HG03342 (cell line): Measurements from ENCODE around the gene GGA3.

Experiments
- ATAC-seq: cut with Tn5 transposase; IDR thresholded peaks from one replicate; pipeline ENCODE4 v1.9.1; 2021; ENCODE audit warnings: mild to moderate bottlenecking, moderate library complexity; ENCODE audit not compliant: unreplicated experiment

GGA3 gene

GRCh38 chr17:75249564-75249963 lies 11.8 kb downstream of the GGA3 start:
- no peak for ATAC-seq

- ATAC-seq, result no peak
Observed at GRCh38 chr17:75246404-75246803, 15.0 kb downstream of the GGA3 start.

DNA sequence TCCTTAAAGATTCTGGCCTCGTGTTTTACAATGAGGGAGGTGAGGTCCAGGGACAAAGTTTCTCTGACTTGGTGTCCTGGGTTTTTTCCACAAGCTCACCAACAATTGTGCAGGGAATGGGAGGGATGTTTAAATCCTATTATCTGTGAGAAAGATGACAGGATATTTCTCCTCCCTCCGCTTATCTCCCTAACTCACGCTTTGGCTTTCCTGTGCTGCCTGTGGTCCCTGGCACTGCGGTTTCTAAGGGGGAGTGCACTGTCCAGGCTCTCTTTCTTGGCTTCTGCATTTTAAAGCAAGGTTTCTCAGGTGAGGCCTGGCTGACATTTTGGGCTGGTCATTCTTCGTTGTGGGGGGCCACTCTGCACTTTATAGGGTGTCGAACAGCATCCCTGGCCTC lies 16.4 kb downstream of the GGA3 start:
- no peak for ATAC-seq

GRCh38 chr17:75244133-75244866 lies 17.1 kb downstream of the GGA3 start:
- no peak for ATAC-seq

DNA sequence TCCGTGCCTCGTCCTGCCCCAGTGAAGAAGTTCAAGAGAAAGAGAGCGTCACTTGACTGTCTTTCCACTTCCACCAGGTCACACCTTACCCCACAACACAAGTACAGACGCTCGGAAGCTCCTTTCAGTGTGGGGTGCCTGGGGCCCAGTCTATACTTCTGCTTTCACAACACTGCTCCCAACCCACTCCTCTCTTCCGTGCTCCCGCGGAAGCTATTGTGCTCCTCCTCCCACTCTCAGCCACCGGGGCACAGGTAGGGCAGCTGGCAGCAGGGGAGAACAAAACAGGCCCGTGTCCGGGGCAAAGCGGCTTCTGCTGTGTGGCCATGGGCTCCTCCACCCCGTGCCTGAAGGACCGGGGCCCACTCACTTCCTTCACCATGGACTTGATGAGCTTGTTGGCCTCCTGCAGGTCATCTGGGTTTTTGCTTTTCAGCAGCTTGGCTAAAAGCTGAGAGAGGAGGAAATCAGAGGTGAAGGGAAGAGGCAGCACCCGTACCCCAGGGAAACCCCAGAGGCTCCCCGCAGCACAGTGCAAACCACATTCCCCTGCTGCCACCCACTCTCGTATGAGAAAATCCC lies 18.9 kb downstream of the GGA3 start:
- ATAC-seq, result no peak

DNA sequence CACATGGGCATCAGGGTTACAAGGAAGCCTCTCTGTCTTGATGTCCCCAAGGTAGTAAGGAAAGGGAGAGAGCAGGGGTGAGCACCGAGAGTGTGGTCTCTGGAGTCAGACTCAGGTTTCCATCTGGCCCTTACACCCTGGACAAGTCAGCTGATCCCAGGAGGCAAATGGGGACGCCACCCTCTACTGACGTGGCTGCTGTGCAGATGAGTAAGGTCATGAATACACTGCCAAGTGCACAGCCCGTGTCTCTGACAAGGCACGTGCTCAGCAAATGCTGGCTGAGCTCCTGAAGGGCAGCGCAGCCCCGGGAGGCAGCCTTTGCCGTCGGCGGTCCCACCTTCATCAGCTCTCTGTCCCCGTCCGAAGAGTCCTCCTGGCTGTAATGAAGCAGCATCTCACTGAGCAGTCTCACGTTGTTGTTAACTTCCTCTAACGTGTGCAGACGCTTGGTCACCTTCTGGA lies 19.4 kb downstream of the GGA3 start:
- no peak for ATAC-seq

DNA sequence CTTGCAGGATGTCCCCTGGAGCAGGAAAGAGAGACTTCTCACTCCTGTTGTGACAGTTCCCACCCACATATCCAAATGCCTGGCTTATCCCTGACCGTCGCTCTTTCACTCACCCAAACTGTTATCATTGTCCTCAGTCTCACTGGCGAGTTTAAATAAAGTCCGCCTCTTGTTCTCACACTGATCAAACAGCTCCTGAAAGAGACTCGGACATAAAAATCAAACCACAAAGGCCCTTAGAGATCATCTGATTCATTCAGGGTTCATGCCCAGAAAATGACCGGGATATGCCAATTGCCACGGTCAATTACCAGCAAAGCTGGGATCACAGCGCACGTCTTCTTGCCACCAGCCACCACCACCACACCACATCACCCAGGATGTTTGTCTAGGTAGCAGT lies 19.9 kb downstream of the GGA3 start:
- ATAC-seq, result no peak

DNA sequence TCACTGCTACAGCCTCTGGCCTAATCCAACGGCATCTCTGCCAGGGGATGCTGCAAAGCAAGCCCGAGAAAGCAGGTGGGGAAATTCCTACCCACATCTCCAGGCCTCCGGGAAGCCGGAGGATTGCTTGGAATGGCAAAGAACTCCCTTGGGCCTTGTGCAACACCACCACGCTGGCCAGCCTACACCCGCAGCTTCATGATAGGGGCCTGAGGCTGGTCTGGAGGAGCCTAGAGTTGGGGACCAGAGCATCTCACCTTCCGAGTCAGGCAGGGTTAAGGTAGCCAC lies 20.3 kb downstream of the GGA3 start:
- no peak for ATAC-seq

- ATAC-seq, result no peak
Observed at GRCh38 chr17:75240394-75241142, 20.8 kb downstream of the GGA3 start.

- no peak for ATAC-seq
Observed at GRCh38 chr17:75239778-75240393, 21.5 kb downstream of the GGA3 start.

- no peak for ATAC-seq
Observed at GRCh38 chr17:75239214-75239613, 22.2 kb downstream of the GGA3 start.

DNA sequence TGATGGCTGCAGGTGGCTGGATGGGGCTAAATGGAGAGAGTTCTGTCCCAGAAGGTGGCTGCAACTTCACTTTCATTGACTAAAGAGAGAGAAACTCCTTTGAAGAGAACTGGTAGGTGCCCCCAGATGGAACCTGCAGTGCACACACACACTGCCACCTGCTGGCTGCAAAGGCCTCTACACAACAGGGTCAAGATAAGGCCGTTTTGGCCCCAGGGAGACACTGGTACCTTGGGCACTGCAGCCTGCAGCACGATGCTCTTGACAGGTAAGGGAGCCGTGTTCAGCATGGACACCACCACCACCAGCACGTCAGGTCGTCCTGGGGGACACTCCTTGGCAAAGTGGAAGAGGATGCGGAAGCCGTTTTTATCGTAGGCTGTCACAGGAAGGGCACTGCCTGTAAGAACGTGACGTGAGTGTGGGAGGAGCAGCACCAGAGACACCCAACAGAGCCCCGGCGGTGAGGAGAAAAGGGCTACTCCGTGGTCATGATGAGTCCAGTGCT lies 22.7 kb downstream of the GGA3 start:
- ATAC-seq, result peak; percentile 53

GRCh38 chr17:75238020-75238580 lies 23.3 kb downstream of the GGA3 start:
- no peak for ATAC-seq

DNA sequence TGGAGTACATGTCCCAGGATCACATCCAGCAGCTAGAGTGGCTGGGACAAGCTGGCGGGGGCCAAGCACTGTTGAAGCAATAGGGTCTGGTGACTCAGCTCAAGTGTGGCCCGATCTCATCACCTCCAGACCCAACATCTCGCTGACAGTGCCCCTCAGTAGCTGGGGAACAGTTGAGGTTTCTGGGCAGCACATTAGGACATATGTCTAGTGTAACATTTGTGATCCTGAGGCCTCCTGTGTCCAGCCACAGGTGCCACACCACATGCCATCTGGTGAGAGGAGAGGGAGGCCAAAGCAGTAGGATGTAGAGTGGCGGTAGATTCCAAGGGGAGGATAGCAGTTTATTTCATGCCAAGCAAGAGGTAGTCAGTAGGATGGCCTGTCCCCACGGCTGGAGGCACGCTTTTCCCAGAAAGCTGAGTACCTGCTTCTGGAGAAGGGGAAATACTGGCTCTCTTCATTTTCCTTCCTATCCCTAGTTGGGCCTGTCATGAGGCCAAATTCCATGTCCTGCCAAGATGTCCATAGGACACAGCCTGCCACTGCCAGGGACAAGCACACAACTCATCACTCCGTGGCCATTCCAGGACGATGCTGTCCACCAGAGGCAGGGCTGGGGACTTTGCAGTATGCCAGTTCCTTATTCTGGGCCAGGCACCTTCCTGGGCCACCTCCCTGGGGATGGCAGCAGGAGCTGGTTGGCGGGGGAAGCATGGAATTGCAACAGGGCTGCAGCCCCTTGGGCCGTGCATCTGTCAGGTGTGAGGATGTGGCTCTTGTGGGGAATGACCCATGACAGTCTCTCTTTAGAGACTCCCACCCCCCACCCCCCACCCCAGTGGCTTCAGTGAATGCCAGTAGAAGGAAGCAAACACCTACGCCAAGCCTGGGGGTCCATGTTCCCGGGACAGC lies 24.0 kb downstream of the GGA3 start:
- no peak for ATAC-seq

DNA sequence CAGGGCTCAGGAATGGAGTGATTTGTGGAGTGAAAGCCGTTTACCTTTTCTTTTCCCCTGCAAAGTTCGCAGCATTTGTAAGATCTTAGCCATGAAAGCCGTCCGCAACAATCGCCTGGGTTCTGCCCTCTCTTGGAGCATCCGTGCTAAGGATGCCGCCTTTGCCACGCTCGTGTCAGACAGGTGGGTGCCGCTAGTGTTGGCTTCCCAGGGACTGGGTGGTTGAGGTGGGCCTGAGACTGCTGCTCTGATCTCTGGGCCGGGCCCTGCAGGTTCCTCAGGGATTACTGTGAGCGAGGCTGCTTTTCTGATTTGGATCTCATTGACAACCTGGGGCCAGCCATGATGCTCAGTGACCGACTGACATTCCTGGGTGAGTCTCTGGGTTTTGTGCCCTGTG lies 28.6 kb downstream of the GGA3 start:
- no peak for ATAC-seq

DNA sequence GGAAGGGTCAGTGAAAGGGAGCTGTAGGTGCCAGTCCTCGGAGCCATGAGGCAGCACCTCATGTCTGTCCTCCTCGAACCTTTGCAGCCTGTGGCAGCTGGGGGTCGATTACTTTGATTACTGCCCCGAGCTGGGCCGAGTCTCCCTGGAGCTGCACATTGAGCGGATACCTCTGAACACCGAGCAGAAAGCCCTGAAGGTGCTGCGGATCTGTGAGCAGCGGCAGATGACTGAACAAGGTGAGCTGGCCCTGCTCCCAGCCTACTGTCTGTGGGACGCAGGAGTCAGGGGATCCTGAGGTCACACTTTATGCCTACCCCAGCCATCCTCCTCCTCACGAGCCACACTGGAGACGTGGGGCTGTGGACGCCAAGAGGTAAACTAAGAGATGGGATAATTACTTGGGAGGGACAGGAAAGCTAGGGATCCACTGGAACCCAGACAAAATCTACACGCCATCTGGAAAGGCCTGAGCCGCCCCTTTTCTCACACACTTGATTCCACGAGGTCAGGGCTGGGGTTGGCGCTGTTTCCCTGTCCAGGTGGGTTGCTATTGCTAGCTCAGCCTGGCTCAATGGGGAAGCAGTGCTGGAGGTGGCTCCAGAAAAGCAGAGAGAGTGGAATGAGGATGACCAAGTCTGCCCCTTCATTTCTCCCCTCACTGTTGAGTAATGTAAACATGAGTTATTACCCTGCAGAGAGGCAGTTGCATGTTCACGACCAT lies 29.5 kb downstream of the GGA3 start:
- ATAC-seq, result no peak

GRCh38 chr17:75231071-75231470 lies 30.3 kb downstream of the GGA3 start:
- no peak for ATAC-seq

GRCh38 chr17:75228847-75229246 lies 32.6 kb downstream of the GGA3 start:
- no peak for ATAC-seq

- ATAC-seq, result no peak
Observed at GRCh38 chr17:75228305-75228704, 33.1 kb downstream of the GGA3 start.

DNA sequence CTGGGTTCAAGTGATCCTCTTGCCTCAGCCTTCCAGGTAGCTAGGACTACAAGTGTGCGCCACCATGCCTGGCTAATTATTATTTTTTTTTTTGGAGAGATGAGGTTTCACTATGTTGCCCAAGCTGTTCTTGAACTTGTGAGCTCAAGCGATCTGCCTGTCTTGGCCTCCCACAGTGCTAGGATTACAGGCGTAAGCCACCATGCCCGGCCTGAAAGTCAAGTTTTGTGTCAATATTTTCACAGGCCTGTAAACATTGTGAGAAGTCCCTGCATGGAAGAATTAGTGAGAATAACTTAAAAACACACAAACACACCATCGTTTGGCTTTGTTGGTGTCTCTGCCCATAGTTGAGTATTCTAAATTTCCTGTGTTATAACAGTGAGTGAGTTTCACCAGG lies 33.7 kb downstream of the GGA3 start:
- ATAC-seq, result no peak
